ENCODE data around the gene PFKFB2. TPM values are rescaled to one million over a fixed set of nuclear protein-coding genes. Genes with fewer than 3 reads are reported as not detected.

The PFKFB2 gene
- polyA plus RNA-seq, 4 donors: 15.4 to 18.2 (median 17.6) TPM

Other genes starting within 250 kb of the PFKFB2 start
- gene IL20, start 187.7 kb upstream of the PFKFB2 start, polyA plus RNA-seq (ENCODE audit: insufficient read length in 4 of 4): not detected
- gene IL24, start 155.8 kb upstream of the PFKFB2 start, polyA plus RNA-seq (ENCODE audit: insufficient read length in 4 of 4): under 1 TPM; 0.25 to 0.42 (median 0.38) TPM
- gene FCMR, start 131.3 kb upstream of the PFKFB2 start, polyA plus RNA-seq (ENCODE audit: insufficient read length in 4 of 4): 1 to 10 TPM; 2.1 to 2.7 (median 2.5) TPM
- gene PIGR, start 106.8 kb upstream of the PFKFB2 start, polyA plus RNA-seq (ENCODE audit: insufficient read length in 4 of 4): 1 to 10 TPM in 3 of 4 donors, under 1 TPM in 1; 0.87 to 1.7 (median 1.4) TPM
- 10 to 100 TPM in 2 of 4 donors, 1 to 10 TPM in 2; 7.0 to 16.0 (median 9.7) TPM for gene FCAMR, start 82.8 kb upstream of the PFKFB2 start, polyA plus RNA-seq (ENCODE audit: insufficient read length in 4 of 4)
- 10 to 100 TPM; 19.9 to 27.5 (median 23.8) TPM for gene C1orf116, start 20.5 kb upstream of the PFKFB2 start, polyA plus RNA-seq (ENCODE audit: insufficient read length in 4 of 4)
- gene YOD1, start 2.1 kb upstream of the PFKFB2 start, polyA plus RNA-seq (ENCODE audit: insufficient read length in 4 of 4): 10 to 100 TPM; 13.0 to 17.5 (median 16.5) TPM
- gene C4BPB, start 35.6 kb downstream of the PFKFB2 start, polyA plus RNA-seq (ENCODE audit: insufficient read length in 4 of 4): under 1 TPM; 0.32 to 0.51 (median 0.49) TPM
- under 1 TPM; 0.49 to 0.91 (median 0.68) TPM for gene C4BPA, start 51.0 kb downstream of the PFKFB2 start, polyA plus RNA-seq (ENCODE audit: insufficient read length in 4 of 4)

All from right renal pelvis (tissue), 4 donors.